GM15510 (cell line): ENCODE results near the gene ZDHHC11B.

ENCODE experiments used
- POLR2A ChIP-seq: IDR thresholded peaks from 3 replicates; pipeline ENCODE4 v1.6.1; 2011; ENCODE audit warnings: borderline replicate concordance; ENCODE audit not compliant: insufficient read length; ENCODE audit errors: extremely low read depth

ZDHHC11B gene

DNA sequence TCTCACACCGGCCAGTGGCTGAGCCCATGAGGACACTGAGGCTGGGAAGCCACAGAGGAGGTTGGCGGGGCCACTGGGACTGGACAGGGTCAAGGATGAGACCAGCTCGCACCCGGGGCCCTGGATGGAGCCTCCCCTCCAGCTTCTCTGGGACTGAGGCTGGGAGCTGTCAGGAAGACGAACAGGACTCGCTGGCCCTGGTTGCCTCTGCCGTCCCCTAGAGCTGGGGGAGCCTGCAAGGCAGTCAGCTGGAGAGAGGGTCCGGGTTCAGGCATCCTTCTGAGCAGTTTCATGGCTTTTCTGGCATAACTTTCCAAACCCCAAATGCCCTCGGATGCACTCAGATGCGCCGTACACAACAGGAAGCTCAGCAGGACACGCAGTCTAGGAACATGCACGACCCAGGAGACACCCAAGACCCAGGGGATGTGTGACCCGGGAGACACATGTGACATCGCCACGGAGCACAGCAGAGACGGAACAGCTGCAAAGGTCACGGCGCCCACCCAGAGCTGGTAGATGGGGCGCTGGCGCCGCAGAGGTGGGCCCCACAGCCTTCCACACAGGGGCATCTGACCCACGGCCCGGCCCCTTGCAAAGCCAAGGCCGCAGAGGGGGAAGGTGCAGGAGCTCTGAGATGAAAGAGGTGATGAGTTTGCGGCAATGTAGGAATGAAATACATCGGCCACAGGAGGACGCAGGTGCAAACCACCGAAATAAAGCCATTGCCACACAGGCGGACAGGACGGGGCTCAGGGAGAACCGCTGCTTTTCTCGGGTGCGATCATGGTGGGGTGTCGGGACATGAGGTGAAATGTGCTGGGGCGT, 108.4 kb downstream of the ZDHHC11B start:
- no peak for TF ChIP-seq POLR2A

DNA sequence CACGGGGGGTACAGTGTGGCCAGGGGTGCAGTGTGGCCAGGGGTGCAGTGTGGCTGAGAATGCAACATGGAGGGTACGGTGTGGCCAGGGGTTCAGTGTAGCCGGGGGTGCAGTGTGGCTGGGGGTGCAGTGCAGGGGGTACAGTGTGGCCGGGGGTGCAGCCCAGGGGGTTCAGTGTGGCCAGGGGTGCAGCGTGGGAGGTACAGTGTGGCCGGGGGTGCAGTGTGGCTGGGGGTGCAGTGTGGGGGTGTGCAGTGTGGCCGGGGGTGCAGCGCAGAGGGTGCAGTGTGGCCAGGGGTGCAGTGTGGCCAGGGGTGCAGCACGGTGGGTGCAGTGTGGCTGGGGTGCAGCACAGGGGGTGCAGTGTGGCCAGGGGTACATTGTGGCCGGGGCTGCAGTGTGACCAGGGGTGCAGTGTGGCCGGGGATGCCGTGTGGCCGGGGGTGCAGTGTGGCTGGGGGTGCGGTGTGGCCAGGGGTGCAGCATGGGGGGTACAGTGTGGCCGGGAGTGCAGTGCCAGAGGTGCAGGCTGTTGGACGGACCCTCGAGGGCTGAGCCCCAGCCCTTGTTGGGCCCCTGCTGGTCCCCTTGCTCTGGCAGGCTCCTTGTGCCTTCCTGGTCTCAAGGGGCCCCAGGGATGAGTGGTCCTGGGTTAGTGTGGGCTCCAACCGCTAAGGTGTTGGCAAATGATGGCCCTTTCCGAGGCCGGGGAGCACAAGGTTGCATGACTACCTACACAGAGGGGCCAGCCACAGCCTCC, 109.2 kb downstream of the ZDHHC11B start:
- no peak for TF ChIP-seq POLR2A

DNA sequence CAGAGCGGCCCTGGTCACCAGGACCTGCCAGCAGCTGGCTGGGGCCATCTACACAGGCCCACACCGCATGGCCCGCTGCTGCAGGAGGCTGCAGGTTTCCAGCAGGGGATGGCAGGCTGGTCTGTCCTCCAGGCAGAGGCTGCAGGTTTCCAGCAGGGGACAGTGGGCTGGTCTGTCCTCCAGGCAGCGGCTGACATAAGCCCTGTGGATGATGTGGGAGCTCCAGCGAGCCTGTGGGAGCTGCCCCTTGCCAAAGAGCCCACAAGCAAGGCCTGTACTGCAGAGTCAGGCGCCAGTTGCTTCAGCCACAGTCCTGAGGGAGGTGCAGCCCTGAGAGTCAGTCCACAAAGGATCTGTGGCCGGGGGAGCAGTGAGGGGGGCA, 109.9 kb downstream of the ZDHHC11B start:
- no peak for TF ChIP-seq POLR2A

- TF ChIP-seq POLR2A: no peak
Measured at GRCh38 chr5:673831-674629, 110.5 kb downstream of the ZDHHC11B start.

DNA sequence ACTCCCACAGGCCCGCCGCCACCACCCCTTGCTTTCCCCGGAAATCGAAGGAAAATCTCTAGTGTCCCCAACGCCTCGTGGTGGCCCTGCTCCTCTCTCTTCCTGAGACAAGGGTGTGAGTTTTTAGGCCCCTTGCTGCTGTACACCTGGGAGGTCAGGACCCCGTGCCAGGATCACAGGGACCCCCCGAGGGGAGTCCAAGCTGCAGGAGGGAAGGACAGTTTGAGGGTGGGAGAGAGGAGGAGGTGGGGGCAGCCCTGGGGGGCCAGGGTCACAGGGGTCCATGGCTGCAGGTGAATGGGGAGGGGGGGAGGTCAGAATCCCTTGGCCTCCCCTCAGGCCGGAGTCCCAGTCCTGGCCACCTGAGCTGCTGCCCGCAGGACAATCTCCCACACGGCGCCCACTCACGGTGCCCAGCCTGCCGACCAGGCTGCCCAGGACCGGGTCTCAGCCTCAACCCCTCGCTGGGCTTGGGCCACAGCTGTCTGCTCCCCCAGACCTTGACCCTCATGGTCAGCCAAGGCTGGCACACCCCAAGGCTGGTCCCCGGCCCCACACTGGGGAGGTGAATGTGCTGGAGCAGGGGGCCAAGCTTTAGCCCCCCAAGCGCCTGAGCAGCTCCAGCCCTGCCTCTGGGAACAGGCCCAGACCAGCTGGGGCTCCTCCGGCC, 111.2 kb downstream of the ZDHHC11B start:
- TF ChIP-seq POLR2A: no peak

DNA sequence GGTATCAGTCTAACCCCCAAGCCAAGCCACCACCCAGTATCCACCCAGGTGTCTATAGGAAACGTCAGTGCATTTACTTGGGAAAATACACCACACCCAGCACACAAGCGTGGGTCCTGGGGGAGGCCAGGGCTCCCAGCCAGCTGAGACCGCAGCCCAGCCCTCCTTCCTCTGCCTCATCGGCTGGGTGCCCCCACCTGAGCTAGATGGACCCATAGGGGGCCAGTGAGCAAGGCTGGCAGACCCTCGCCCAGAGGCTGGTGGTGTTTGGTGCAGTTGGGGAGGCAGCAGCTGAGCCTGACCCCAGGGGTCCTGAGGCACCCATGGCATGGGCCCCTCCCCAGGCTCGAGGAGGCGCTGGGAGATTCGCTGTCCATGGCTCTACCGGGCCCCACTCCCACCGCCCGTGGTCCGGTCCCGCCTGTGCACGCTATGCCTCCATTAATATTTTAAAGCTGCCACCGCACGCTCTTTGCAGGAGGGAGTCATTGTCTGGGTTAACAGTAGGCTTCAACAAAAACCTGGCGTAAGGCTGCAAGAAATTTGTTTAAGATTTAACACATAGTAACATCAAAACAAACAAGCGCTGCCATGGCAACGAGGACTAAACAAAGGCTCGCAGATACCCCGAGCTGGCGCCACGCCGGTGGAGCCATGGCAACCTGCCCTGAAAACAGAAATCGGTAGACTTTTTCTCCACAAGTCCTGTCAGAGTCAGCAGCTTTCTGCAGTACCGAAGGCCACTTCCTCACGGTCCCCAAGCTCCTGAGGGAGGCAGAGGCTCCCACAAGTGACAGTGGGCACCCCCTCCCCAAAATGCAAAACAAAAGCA, 112.0 kb downstream of the ZDHHC11B start:
- no peak for TF ChIP-seq POLR2A

DNA sequence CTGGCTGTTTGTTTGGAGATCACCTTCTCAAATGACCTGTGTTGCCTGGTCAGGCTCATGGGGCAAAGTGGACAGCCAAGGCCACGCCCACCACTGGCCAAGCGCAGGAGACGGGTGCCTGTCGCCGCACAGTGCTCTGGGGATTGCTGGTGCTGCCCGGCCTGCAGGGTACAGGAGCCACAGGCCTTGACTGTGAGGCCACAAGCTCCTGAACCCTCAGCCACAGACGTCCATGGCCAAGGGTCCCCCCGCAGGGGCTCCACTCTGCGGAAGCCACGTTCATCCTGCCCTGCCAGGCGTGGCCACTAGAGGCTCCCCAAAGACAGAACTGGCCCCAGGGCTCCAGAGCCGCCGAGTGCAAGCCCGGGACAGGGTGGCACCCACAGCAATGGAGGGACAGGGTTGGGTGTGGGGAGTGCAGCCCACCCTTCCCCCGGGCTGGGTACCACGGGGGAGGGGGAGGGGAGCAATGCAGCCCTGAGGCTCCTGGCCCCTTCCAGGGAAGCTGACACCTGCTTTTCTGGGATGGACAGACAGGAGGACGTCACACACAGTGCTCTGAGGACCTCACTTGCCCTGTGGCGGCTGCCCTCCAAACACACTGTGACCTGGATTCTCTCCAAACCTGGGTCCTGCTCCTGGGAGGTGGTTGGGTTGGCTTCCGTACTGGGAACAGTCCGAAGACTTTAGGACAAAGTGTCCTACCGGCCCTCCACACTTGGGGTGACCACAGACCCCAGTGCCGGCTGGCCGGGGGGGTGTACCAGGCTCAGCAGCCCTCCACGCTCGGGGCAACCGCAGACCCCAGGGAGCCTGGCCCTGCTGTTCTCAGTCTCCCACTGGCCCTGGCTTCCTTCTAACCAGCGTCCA, 112.8 kb downstream of the ZDHHC11B start:
- TF ChIP-seq POLR2A: no peak

- no peak for TF ChIP-seq POLR2A
Measured at GRCh38 chr5:670396-671270, 113.9 kb downstream of the ZDHHC11B start.

DNA sequence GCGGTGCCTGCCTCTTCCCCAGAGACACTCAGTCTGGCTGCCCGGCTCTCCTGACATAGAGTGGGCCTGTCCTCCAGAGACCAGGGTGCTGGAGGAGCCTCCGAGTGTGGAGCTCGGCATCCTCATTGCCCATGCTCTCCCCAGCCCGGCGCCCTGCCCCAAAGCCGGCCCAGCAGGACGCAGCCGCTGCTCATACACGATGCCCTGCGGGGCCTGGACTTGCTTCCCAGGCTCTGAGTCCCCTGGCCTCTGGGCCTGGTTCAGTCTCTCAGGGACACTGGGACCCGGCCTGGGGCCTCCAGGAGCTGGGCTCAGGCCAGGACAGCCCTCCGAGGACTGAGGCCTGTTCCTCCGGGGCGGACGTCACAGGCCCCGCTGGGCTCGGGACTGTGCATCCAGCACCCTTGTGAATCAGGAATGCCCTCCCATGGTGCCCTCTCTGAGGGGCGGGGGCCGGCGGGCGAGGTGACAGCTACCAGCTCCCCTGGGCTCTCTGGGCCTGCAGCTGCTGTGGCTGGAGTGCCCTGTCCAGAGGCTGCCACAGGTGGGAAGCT, 114.6 kb downstream of the ZDHHC11B start:
- TF ChIP-seq POLR2A: no peak

GRCh38 chr5:669111-669841, 115.3 kb downstream of the ZDHHC11B start:
- no peak for TF ChIP-seq POLR2A
